NCI-H1417 treated with DMSO at 0.1 percent for 48 hours (cell line): ENCODE data around the gene PRRC1.

Experiments used
- DNase-seq: peaks from one replicate; lab custom pipeline; 2025; lab: John Stamatoyannopoulos, UW

Gene PRRC1

GRCh38 chr5:127580731-127581130 lies 63.3 kb downstream of the PRRC1 start:
- no peak for DNase-seq

- DNase-seq, result no peak
Measured at GRCh38 chr5:127581450-127581849, 64.0 kb downstream of the PRRC1 start.

- no peak for DNase-seq
Measured at GRCh38 chr5:127582773-127583370, 65.4 kb downstream of the PRRC1 start.

- no peak for DNase-seq
Measured at GRCh38 chr5:127583866-127584265, 66.4 kb downstream of the PRRC1 start.

GRCh38 chr5:127585661-127586060 lies 68.2 kb downstream of the PRRC1 start:
- DNase-seq, result no peak

- no peak for DNase-seq
Measured at GRCh38 chr5:127586066-127586770, 68.8 kb downstream of the PRRC1 start.

- no peak for DNase-seq
Measured at GRCh38 chr5:127586811-127587210, 69.4 kb downstream of the PRRC1 start.

GRCh38 chr5:127587246-127587917 lies 69.9 kb downstream of the PRRC1 start:
- no peak for DNase-seq

GRCh38 chr5:127588368-127588767 lies 70.9 kb downstream of the PRRC1 start:
- no peak for DNase-seq

GRCh38 chr5:127589309-127590030 lies 72.0 kb downstream of the PRRC1 start:
- no peak for DNase-seq

- no peak for DNase-seq
Measured at GRCh38 chr5:127590156-127590722, 72.8 kb downstream of the PRRC1 start.

- no peak for DNase-seq
Measured at GRCh38 chr5:127595484-127596368, 78.3 kb downstream of the PRRC1 start.

GRCh38 chr5:127596501-127596900 lies 79.1 kb downstream of the PRRC1 start:
- DNase-seq, result no peak

- no peak for DNase-seq
Measured at GRCh38 chr5:127599320-127599719, 81.9 kb downstream of the PRRC1 start.

- no peak for DNase-seq
Measured at GRCh38 chr5:127599847-127600246, 82.4 kb downstream of the PRRC1 start.

GRCh38 chr5:127601111-127601510 lies 83.7 kb downstream of the PRRC1 start:
- DNase-seq, result no peak

- no peak for DNase-seq
Measured at GRCh38 chr5:127601601-127602000, 84.2 kb downstream of the PRRC1 start.

- DNase-seq, result no peak
Measured at GRCh38 chr5:127602481-127602880, 85.0 kb downstream of the PRRC1 start.

GRCh38 chr5:127602896-127603844 lies 85.7 kb downstream of the PRRC1 start:
- DNase-seq, result no peak
